ENCODE measurements around the gene SHC3. TPM values are rescaled to one million over a fixed set of nuclear protein-coding genes. Genes with fewer than 3 reads are reported as not detected.

SHC3 gene
- total RNA-seq, 1 experiment from 2014 or later, result 0.03 TPM

DNA sequence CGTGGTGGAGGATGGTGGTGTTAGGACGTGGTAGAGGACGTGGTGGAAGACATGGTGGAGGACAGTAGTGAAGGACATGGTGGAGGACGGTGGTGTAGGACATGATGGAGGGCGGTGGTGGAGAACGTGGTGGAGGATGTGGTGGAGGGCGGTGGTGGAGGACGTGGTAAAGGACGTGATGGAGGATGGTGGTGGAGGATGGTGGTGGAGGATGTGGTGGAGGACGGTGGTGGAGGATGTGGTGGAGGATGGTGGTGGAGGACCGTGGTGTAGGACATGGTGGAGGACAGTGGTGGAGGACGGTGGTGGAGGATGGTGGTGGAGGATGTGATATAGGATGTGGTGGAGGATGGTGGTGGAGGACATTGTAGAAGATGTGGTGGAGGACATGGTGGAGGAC lies 119.7 kb downstream of the SHC3 start:
- DNase-seq (ENCODE audit: low read depth), result no peak

DNA sequence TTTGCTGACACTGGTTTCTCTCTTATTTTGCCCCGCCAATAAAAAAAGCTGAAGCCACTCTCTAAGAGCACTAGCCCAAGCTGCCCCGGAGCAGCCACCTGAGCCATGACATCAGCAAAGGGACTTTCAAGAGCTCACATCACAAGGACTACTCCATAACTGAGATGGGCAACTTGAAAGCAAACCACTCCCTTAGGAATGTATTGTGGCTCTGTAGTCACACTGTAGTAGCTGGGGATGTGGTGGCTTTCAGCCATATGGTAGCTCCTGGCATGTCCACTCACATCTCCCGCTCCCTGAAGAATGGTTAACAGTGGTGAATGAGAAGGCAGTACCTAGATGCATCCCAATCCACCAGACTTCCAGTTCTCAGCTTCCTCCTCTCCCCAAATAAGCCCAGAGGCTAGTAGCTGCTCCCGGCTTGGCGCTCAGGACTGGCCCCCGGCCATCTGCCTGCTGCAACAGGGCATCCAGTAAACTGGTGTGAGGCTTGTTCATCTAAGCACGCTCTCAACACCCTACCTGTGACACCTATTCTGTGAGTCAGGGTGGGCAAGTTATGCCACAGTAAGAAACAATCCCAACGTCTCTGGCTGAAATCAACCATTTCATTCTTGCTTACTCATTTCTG lies 123.6 kb downstream of the SHC3 start:
- DNase-seq (ENCODE audit: low read depth), result no peak

DNA sequence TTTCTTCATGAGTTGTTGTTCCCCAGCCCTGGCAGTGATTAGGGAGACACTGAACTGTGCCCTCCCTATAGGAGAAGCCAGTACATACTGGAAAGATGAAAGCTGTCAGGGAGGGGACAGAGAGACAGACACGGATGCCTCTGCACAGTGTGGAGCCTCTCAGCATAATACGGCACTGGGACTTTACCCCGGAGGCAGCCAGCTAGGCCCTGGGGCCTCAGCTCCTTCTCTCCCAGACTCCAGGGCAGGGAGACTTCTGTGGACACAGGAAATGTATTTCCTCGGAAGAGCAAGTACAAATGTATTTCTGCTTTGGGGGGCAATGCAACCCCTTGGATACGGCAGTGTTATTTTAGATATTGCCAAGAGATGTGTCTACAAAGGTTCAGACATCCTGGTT lies 125.3 kb downstream of the SHC3 start:
- no peak for DNase-seq (ENCODE audit: low read depth)

DNA sequence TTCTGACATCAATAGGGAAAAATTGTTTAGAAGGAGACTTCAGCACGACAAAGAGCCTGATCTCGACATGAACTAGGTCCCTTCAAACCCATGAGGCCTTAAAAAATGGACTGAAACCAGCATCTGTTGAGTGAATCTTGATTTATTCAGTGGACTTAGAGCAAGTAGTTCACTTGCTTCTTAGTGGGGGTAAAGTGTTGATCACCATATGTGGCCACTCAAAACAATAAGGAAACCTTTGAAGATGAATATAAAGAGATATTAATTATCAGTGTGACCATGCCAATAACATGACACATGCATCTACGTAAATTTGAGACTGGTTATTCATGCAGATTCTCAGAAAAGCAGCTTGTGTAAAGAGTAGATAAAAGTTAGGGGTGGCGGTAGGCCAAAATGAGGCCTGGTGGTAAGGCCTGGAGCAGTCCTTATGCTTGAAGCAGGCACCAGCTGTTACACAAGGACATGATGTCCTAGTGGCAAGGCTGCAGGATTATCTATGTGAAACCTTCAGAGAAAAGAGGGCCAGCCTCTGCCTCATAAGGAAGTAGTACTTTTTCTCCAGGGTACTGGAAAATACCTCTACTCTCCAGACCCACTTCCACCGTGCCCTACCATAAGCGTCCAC lies 126.0 kb downstream of the SHC3 start:
- DNase-seq (ENCODE audit: low read depth), result no peak

DNA sequence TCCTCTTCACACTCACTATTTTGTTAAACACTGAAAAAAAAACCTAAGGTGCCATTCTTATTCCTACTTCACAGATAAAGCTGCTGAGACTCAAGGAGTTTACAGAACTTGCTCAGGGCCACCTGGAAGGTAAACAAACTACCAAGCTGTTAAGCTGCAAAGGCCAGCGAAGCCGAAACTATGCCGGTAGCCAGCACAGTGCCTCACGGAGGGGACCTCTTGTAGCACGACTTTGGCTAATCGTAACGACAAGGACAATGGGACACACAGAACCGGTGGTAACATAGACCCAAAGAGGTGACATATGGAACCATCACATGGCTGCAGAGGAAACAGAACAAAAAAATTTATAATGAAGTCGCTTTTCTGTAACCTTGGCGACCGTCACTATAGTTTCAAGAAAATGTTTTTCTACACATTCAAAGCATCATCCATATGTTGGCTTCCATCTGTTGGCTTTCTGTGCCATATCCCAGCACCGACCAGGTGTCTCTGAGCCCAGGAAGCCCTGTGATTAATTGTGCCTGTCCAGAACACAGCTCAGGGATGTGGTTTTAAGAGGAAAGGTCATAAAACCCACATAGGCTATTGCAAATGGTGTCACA lies 127.1 kb downstream of the SHC3 start:
- no peak for DNase-seq (ENCODE audit: low read depth)

DNA sequence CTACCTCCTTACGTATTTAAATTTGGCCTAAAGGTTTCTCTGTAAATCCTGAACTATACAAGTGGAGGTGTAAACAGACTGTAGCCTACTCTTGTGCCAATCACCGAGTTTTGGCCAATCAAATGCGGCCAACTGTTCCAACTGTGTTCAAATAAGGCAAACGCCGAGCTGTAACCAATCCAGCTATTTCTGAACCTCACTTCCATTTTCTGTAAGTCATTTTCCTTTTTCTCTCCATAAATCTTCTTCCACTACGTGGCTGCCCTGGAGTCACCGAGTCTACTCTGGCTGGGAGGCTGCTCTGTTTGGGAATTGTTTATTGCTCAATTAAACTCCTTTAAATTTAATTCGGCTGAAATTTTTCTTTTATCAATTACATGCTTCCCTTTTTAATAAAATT lies 129.0 kb downstream of the SHC3 start:
- DNase-seq (ENCODE audit: low read depth), result no peak

DNA sequence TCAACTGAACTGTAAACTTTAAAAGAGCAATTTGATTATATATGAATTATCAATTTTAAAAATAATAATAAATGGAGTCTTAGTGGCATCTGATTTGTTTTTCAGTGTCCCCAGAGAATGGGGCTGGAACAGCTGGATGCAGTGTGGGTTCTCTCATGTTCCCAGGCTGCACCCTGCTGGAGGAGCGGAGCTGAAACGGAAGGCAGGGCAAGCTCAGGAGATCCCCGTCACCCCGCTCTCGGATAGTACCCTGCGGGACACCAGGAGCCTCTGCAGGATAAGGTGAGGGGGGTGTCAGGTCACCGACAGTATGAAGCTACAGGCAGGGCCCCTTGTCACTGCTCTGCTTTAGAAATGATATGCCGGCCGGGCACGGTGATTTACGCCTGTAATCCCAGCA lies 130.0 kb downstream of the SHC3 start:
- DNase-seq (ENCODE audit: low read depth), result no peak

DNA sequence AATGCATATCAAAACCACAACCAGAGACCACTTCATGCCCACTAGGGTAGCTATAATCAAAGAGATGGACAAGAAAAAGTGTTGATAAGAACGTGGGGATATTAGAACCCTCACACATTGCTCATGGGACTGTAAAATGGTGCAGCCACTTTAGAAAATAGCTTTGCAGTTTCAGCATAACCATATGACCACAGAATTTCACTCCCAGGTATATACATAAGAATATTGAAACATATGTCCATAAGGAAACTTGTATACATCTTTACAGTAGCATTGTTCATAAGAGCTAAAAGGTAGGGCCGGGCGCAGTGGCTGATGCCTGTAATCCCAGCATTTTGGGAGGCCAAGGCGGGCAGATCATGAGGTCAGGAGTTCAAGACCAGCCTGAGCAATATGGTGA lies 131.0 kb downstream of the SHC3 start:
- no peak for DNase-seq (ENCODE audit: low read depth)

DNA sequence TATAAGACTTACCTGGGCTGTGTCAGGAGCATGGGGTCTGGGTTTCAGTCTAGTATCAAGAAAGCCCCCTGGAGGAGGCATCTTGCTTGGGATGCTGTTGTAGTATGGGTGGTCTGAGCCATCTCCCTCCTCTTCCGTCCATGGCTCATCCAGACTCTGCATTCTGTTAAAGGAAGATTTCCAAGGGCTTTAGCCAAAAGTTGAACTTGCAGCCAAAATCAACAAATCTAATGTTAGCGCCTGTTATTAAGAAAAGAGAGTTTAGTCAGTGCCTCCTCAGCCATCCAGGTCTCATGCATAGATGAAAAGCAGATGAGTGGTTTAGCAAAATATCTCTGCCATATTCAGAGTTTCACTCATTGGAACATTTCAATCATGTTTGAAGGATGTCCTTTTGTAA lies 131.8 kb downstream of the SHC3 start:
- no peak for DNase-seq (ENCODE audit: low read depth)

DNA sequence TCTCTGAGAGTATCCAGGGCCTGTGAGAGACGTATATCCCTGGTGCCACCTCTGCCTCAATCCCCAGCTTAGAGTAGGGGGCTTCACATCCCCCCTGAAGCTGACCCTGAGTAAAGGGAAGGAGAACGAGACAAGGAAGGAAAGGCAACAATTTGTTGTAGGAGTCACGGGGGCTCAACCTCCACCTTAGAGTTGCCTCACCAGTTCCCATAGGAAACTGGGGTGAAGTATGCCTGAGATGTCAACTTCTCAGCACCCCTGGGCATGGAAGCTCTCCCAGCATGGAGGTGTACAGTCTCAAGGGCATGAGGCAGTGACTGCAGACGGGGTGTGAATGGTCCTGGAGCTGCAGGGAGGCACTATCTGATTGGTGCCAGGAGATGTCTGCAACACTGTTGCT lies 133.7 kb downstream of the SHC3 start:
- no peak for DNase-seq (ENCODE audit: low read depth)

DNA sequence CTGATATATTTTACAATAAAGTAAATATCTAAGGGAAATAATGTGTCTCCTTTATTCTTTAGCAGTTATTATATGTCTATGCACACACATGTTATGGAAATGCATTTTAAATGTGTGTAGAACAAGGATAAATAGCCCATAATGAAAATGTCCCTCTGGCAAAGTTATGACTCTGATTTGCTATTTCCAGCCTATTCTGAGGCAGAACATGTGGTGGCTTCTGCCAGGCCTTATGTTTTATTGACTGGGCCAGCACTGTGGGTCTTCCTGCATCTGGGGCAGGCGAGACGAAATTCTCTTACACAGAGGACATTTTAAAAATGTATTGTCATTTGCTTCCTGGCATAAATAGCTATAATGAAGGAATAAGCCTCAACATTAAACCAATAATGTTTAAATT lies 134.5 kb downstream of the SHC3 start:
- DNase-seq (ENCODE audit: low read depth), result no peak

DNA sequence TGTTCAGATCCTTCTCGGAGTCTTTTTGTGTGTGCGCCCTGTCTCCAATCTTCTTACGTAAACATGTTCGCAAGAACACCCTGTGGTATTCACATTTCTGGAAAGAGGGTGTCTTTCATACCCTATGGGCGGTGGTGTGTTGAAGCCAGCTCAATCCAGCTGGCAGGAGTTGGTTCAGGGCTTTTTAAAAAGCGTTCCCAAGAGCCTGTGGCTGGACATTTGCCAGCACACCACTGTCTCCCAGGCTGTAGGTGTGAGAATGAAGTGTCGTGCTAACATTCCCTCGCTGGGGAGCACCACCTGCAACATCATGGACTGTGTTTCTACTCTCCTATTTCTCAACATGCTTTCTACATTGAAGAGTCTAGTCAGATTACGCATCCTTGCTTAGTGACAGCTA lies 135.6 kb downstream of the SHC3 start:
- no peak for DNase-seq (ENCODE audit: low read depth)

DNA sequence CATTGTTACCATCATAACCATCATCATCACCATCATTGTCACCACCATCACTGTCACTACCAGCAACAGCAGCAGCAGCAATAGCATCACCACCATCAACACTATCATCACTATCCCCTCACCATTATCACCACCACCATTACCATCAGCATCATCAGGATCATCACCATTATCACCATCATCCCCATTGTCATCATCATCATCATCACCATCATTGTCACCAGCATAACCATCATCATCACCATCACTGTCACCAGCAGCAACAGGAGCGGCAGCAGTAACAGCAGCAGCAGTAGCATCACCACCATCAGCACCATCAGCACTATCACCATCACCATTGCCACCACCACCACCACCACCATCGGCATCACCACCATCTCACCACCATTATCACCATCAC lies 139.0 kb downstream of the SHC3 start:
- DNase-seq (ENCODE audit: low read depth), result no peak

DNA sequence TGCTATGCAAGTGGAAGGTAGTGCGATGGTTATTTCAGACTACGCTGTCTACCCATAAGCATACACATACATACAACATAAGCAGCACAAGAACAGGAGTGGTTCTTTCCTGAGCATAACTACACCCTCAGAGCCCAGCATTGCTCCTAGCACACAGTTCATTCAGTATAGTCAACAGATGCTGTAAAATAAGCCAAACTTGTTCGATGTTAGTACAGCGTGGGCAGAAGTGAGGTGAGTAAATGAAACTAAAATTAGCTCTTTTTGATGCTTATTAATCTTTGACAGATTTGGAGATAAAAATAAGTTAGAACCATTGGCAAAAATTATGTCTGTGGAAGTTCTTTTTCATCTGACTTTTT lies 139.5 kb downstream of the SHC3 start:
- DNase-seq (ENCODE audit: low read depth), result no peak

DNA sequence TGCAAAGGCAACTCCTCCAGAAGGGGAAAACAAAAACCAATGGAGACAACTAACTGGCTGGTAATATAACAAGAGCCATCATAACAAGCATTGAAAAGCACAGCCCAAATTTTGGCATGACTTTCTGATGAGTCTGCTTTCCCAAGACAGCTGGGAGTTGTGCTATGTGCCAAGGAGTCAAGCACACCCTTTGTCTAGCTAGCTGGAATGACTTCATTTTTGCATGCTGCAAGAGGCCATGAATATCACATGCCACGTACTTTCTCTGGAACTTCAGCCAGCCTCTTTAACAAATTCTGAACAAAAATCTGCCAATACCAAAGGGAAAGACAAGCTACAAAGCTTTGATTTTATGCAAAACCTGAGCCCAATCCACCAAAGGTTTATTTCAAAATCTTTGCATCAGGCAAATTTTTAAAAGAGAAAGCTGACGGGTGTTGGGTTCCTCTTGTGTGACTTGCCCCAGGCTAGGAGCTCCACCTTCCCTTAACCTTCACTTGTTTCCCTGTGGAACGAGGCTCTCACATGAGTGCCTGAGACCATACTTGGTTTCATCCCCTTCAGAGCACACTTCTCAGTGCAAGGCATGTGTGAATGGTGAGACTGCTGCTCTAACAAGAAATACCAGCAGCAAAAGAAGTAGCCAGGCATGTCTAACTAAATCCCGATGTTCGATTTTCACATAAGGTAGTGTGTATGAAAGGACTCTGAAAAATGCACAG lies 140.1 kb downstream of the SHC3 start:
- peak; percentile 22 for DNase-seq (ENCODE audit: low read depth)

DNA sequence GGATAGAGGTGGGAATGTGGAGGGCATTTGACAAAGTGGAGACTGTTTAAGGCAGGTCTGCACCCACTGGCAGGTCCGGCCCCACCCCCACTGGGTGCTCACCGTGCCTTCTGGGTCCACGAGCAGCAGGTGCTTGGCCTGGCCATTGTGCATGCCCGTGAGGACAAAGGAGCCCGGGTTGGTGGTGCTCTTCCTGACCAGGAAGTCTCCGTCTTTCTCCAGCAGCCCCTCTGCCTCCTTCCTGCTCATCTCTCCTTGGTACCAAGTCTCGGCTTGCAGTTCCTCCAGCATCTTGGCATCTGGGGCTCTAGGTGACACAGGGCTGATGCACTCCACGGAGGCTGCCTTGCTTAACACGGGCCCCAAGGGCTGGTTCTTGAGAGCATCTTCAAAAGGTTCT lies 140.7 kb downstream of the SHC3 start:
- DNase-seq (ENCODE audit: low read depth), result no peak

DNA sequence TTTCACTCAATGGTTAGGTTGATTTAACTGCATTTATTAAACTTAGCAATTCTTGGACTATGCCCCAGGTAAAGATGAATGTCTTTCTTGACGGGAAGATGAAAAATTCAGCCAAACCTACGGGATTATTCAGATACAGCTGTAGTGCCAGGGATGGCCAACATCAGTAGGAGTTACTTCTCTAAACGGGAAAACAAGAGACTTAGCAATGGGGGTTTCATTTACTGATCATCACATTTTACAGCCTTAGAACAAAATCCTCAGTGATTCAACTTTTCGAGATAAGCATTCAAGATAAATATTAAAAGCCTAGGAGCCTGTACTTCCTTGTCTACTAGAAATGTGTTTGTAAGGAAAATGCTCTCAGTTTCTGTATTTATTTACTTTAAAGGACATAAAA lies 141.3 kb downstream of the SHC3 start:
- DNase-seq (ENCODE audit: low read depth), result no peak

DNA sequence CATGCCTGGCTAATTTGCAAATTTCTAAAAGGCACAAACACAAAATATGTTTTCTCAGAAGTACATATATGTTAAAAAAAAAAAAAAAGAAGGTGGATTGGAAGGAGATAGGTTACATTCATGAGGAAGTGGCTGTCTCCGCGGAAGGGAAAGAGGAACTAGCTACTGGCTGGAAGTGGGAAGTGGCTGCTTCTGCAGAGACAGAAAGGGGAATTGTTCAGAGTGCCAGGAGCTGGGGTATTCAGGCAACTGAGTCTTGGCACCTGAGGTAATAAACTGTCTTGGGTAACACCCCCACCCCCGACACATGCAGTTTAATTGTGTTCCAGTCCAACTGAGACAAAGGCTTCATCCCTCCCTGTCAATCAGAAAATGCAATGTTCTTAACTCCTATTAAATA lies 141.7 kb downstream of the SHC3 start:
- DNase-seq (ENCODE audit: low read depth), result no peak

DNA sequence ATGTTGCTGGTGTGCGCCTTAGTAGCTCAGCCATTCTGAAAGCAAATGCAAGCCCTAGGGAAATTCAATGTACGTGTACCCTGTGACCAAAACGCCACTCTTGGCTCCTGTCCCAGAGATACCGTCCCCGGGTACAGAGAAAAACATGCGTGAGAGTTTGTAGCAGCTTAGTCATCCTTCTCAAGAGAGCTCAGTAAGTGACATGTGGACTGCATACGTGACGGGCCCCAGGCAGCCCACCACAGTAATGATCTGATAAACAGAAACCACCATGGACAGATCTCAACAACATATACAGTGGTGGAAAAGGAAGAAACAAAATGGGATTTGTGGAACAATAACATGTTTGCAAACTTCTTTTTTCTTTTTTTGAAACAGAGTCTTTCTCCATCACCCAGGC lies 142.2 kb downstream of the SHC3 start:
- DNase-seq (ENCODE audit: low read depth), result no peak

DNA sequence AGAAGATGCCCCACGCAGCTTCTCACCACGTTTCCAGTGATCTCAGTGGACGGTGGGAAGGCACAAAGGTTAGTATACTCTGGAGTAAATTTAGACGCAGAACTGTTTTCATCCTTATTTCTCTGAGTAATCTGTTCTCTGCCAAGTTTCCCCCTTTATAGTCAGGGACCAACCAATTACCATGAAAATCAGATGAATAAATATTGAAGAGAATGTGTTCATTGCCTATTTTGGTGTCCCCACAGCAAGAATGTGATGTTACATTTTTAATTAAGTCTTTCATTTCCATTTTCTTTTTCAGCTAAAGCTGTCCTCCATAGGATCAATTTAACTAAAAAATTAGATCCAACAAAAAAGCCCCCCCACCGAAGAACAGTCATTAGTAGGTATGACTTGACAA lies 146.0 kb downstream of the SHC3 start:
- DNase-seq (ENCODE audit: low read depth), result no peak

DNA sequence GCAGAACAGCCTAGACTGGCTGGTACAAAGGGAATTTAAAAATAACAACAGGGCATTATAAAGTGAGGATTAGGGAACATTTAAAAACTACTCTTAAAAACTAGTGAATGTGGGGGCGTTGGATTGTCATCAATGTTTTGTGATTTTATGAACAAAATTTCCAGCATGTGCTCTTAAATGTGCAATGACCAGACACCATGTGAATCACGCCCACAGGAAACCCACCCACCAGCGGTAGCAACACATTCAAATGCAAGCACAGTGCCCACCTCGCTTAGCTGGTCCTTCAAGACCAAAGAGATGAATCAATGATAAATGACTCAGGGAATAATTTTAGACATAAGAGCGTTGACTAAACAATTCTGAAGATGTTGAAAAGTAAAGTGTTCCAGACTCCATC lies 146.4 kb downstream of the SHC3 start:
- DNase-seq (ENCODE audit: low read depth), result no peak

DNA sequence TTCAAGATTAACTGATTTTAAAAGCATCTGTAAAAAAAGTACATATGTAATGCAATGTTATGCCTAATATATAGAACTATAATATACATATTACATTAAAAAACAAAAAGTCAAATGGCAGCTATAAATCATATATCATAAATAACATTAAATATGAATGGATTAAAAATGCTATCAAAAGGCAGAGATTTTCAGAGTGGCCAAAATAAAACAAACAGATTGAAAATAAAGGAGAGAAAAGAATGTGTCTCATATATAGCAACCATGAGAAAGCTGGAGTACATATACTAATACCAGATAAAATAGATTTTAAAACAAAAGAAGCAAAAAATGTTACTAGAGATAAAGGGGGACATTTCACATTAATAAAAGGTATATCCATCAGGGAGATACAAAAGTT lies 148.8 kb downstream of the SHC3 start:
- DNase-seq (ENCODE audit: low read depth), result no peak

DNA sequence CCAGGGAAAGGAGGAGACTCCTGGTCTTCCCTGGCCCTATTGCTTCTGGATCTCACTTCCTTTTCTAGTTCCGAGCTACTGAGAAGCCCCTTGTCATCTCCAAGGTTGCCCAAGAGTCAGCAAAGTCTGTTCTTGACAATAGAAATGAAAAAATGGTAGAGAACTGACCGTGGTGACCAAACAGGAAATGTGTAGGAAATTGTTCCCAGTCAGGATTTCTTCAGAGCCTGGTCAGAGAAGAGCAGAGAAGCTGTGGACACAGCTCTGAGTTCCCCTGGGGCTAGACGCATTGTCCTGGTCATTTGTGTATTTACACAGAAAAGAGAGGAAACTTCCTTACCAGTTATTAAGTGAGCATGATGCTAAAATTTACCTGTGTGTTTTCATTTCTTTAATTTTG lies 151.7 kb downstream of the SHC3 start:
- no peak for DNase-seq (ENCODE audit: low read depth)

All from HT1080 (cell line).